ENCODE results near the gene IRX6.
A peak's percentile ranks its signal among the peaks of the same experiment; 100 is the strongest.

The IRX6 gene

DNA sequence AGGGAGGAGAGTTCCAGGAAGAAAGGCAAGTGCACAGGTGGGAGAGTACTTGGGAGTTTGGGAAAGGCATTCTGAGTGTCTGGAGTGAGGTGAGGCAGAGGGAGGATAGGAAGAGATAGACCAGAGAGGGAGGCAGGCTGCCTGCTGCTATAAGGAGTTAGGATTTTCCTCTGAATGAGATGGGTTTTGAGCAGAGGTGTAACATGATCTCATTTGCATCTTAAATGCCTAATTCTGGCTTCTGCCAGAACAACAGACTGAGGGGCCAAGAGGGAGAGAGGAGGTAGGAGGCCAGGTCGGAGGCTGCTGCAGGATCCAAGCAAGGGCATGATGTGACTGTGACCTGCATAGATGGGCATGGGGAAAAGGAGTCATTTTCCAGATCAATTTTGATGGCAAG is 31.5 kb upstream of the IRX6 start:
- in situ Hi-C loops (cut with HindIII; ENCODE audit: low pct_unique_long_range_greater_than_20kb, low sequenced_read_pairs) = no loop called here
- no peak for DNase-seq (ENCODE audit: low read depth in 1 of 2, low spot score in 1 of 2)

DNA sequence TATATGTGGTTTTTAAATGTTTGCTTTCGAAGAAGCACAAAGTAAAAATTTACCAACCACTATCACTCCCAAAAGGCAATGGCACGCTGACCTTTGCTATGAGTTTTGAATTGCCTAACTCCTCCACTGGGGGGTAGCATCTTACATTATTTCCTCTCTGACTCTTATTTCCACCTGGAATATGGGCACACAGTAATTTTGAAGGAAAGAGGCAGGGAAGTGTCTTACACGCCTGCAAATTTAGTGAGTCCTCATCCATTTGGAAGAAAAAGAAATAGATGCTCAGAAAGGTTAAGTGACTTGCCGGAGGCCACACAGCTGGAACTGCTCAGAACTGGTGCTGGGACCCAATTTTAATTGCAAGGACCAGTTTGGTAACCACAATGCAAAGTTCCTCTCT is 29.9 kb upstream of the IRX6 start:
- in situ Hi-C loops (cut with HindIII; ENCODE audit: low pct_unique_long_range_greater_than_20kb, low sequenced_read_pairs) = no loop called here
- no peak for TF ChIP-seq JUND (IDR thresholded peaks at IDR 0.05; ENCODE audit: low read depth)
- peak in 1 of 2 experiments; percentile 7 for DNase-seq (ENCODE audit: low read depth in 1 of 2, low spot score in 1 of 2)

More for the DNA sequence above, 31.5 kb upstream of the IRX6 start:
- no peak for TF ChIP-seq JUND (IDR thresholded peaks at IDR 0.05; ENCODE audit: low read depth)

DNA sequence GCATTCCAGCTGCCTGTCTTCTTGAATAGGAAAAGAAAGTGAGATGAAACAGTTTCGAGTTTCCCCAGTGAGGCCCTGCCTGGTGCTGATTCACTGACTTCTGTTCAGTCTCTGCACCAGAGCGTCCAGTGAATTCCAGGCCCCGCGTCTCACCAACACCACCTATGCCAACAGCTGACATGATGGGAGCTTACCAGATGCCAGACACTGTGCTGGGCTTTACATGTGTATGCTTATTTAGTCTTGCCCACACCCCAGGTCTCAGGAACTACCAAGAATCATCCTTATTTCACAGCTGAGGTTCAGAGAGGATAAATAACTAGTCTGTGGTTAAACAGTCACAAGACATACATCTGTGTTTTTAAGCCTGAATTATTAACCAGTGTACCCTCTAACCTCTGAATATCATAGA is 29.1 kb upstream of the IRX6 start:
- no peak for DNase-seq (ENCODE audit: low read depth in 1 of 2, low spot score in 1 of 2)

DNA sequence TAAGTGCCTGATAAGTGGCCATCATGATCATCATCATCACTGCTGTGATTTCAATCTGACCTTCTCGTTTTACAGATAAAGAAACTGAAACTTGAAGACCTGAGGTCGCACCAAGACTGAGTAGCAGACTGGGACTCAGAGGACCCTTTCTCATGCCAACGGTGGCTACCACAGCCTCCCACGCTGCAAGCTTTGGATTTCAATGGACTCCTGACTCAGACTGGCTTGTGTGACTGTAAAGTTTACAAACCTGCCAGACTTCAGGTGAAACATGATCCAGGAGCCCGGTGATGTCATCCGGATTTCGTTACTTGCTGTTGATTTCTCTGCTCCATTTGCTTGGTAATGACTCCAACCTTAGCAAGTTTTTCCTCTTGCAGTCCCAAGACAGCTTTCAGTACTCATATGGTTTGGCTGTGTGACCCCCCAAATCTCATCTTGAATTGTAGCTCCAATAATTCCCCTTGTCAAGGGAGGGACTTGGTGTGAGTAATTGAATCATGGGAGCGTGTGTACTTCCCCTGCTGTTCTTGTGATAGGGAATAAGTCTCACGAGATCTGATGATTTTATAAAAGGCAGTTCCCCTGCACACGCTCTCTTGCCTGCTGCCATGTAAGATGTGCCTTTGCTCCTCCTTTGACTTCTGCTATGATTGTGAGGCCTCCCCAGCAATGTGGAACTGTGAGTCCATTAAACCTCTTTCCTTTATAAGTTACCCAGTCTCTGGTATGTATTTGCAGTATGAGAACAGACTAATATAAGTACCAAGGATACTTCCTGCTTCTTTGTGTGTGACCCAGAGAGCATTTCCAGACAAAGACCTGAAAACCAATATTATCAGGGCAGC is 26.7 kb upstream of the IRX6 start:
- in situ Hi-C loops (cut with HindIII; ENCODE audit: low pct_unique_long_range_greater_than_20kb, low sequenced_read_pairs) = no loop called here
- no peak for TF ChIP-seq JUND (IDR thresholded peaks at IDR 0.05; ENCODE audit: low read depth)
- DNase-seq (ENCODE audit: low read depth in 1 of 2, low spot score in 1 of 2) = peak in 1 of 2 experiments; percentile 53

More for the DNA sequence above, 29.1 kb upstream of the IRX6 start:
- in situ Hi-C loops (cut with HindIII; ENCODE audit: low pct_unique_long_range_greater_than_20kb, low sequenced_read_pairs) = no loop called here
- no peak for TF ChIP-seq JUND (IDR thresholded peaks at IDR 0.05; ENCODE audit: low read depth)

DNA sequence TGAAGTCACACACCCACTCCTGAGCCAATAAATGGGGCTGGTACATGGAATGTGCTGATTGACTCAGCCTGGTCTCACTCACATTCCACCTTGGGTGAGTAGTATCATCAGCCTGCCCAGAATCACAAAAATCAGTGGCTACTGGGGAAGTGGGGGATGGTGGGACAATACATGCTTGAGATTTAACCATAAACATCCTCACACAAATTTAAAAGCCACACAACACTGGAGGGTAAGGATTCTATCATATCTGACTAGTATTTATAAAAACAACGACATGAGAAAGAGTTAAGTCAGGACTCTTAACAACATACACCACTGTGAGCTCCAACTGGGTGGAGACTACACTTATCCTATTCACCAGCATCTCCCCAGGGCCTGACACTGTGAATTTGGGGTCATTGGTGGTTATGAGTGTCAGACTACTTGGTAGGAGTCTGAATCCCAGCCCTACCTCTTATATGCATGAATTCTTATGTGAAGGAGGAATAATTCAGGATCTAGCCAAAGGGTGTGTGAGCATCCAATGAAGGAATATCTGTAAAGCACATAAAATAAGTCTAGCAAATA is 26.0 kb upstream of the IRX6 start:
- in situ Hi-C loops (cut with HindIII; ENCODE audit: low pct_unique_long_range_greater_than_20kb, low sequenced_read_pairs) = no loop called here
- no peak for TF ChIP-seq JUND (IDR thresholded peaks at IDR 0.05; ENCODE audit: low read depth)
- no peak for DNase-seq (ENCODE audit: low read depth in 1 of 2, low spot score in 1 of 2)

DNA sequence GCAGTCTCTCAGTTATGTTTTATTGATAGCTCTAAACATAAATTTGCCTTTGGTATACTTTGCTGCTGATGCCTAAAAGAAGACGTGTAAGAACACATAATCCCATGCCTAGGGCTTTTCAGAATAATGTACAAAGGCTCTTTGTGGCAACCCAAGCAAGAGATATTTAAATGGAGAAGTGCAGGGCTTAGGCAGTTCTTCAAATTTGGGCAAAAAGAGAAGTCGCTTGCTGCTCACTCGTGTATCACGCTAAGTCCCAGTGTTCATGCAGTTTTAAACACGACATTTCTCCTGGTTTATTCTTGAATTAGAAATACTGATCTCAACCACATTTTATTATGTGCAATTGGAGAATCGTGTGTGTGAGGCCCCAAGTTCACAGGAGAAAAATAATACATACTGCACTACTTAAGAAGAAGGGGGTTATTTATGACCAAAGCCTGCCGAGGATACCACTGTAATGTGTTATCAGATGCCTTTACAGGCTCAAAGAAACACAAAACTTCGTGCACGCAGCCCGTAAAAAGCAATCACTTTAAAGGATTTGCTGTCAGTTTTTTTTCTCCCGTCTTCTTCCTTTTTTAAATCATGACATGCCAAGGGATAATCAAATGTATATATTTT is 22.5 kb upstream of the IRX6 start:
- in situ Hi-C loops (cut with HindIII; ENCODE audit: low pct_unique_long_range_greater_than_20kb, low sequenced_read_pairs) = no loop called here
- no peak for TF ChIP-seq JUND (IDR thresholded peaks at IDR 0.05; ENCODE audit: low read depth)
- no peak for DNase-seq (ENCODE audit: low read depth in 1 of 2, low spot score in 1 of 2)

DNA sequence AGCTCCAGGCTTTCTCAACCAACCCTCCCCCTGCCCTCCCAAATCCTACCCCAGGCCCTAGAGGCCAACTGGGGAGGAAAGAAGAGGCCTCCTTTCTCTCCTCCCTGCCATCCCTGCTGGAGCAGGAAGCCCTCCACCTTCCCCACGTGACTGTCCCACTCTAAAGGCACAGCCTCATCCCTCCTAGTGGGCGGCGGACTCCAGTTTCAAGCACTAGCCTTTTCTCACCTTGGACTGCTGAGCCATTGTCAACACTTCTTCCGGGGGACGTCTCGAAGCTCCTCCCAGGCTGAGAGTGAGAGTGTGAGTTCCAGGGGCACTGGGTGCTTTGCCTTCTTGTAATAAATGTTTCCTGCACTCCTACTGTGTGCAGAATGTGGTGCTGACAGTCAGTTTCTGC is 21.4 kb upstream of the IRX6 start:
- TF ChIP-seq JUND (IDR thresholded peaks at IDR 0.05; ENCODE audit: low read depth) = no peak
- in situ Hi-C loops (cut with HindIII; ENCODE audit: low pct_unique_long_range_greater_than_20kb, low sequenced_read_pairs) = no loop called here
- no peak for DNase-seq (ENCODE audit: low read depth in 1 of 2, low spot score in 1 of 2)

DNA sequence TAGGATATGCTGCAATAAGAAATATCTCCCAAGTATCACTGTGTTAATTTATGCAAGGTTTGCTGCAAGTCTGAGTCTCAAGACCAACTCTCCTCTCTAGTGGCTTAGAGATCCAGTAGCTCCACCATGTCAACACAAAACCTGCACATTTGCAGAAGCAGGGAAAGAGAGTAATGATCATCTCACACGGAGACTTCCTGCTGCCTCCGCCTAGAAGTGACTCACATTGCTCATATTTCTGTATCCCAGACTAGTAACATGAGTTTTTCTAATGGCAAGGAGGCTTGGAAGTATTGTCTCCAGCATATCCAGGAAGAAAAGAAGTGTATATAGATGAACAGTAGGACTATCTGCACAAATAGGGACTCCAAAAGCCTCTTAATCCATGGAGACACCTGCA is 15.0 kb upstream of the IRX6 start:
- TF ChIP-seq JUND (IDR thresholded peaks at IDR 0.05; ENCODE audit: low read depth) = no peak
- no peak for DNase-seq (ENCODE audit: low read depth in 1 of 2, low spot score in 1 of 2)
- in situ Hi-C loops (cut with HindIII; ENCODE audit: low pct_unique_long_range_greater_than_20kb, low sequenced_read_pairs) = no loop called here

DNA sequence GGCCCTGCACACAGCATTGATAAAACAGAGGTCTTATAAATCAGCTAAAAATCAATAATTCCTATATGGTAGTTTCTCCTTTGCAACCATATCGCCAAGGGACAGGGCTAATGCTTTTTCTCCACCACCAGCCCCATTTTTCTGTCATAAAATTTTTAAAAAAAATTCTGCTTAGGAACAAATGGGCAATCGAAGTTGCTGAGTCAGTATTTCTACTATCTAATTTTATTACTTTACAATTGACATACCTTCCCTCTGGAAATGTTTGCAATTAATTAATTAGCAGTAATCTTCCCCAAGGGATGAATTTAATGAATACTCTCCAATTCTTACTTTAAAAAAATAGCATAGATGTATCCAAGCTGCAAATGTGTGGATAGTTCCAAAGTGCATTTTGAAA is 1.7 kb upstream of the IRX6 start:
- TF ChIP-seq JUND (IDR thresholded peaks at IDR 0.05; ENCODE audit: low read depth) = no peak
- no peak for DNase-seq (ENCODE audit: low read depth in 1 of 2, low spot score in 1 of 2)
- in situ Hi-C loops (cut with HindIII; ENCODE audit: low pct_unique_long_range_greater_than_20kb, low sequenced_read_pairs) = no loop called here

DNA sequence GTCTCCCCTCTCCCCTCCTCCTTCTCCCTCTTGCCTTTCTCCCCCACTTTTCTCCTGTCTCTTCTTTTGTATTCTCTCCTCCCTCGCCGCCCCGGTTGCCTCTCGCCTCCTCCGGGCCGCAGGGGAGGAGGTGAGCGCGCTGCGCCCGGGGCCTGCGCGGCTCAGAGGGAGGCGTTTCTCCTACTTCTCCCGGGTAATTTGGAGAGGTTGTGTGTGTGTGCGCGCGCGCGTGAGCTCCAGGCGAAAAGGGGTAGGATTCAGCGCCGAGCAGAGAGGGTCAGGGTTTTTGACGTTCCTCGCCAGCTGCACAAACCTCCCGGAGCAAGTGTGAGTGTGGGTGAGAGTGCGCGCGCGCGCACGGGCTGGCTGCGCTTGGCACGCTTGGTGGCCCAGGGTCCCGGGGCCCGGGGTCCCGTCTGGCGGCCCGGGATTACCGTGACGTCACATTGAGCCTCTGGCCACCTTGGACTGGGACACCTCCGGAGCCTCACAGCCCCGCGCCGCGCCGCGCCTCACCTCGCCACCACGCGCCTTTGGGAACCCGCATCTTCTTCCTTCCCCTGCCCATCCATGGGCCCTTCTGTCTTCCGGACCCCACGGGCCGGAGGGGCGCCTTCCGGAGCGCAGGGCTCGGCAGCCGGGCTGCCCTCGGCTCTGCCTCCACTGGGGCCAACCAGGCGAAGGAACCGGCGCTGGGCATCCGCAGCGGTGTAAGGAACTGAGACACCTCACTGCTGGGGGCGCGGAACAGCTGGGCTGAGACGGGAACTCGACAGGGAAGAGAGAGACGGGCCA is 479 bp downstream of the IRX6 start:
- no peak for TF ChIP-seq JUND (IDR thresholded peaks at IDR 0.05; ENCODE audit: low read depth)
- DNase-seq (ENCODE audit: low read depth in 1 of 2, low spot score in 1 of 2) = peak; percentile 32
- in situ Hi-C loops (cut with HindIII; ENCODE audit: low pct_unique_long_range_greater_than_20kb, low sequenced_read_pairs) = no loop called here

DNA sequence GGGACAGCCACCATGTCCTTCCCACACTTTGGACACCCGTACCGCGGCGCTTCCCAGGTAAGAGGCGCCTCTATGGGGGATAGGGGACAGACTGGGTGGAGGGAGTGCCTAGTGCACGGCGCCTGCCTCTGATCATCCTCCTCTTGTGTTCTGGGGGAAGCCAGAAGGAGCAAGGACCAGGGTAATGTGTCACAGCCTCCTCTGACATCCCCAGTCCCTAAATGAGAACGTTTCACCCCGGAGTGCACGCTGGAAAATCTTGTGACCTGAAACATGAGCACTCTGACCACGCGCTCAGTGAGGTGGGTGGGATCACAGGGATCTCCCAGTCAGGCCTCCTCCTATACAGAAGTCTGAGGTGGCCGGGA is 1.1 kb downstream of the IRX6 start:
- TF ChIP-seq JUND (IDR thresholded peaks at IDR 0.05; ENCODE audit: low read depth) = no peak
- no peak for DNase-seq (ENCODE audit: low read depth in 1 of 2, low spot score in 1 of 2)
- in situ Hi-C loops (cut with HindIII; ENCODE audit: low pct_unique_long_range_greater_than_20kb, low sequenced_read_pairs) = no loop called here

DNA sequence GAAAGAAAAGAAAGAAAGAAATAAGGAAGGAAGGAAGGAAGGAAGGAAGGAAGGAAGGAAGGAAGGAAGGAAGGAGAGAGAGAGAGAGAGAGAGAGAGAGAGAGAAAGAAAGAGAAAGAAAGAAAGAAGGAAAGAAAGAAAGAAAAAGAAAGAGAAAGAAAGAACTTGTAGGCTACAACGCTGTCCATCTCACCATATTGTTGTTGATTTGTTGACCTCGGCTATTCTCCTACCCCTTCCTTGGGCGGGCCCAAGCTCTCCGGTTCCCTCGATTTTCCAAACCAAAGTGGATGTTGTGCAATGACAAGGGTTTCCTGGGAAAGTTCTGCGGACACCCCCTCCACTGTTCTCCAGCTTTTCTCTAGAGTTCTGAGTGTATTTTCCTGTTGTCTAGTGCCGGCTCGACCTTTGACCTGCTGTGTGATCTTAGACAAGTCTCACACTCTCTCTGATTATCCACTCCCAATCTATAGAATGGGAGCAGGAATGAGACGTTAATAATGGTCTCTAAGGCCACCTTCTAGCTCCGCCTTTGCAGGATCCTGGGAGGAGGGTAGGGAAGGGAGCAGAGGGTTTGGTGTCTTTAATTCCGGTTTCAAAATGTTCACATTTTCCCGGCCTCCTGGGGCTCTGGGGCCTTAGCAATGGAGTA is 1.6 kb downstream of the IRX6 start:
- in situ Hi-C loops (cut with HindIII; ENCODE audit: low pct_unique_long_range_greater_than_20kb, low sequenced_read_pairs) = no loop called here
- no peak for DNase-seq (ENCODE audit: low read depth in 1 of 2, low spot score in 1 of 2)
- TF ChIP-seq JUND (IDR thresholded peaks at IDR 0.05; ENCODE audit: low read depth) = no peak

Data from T47D (cell line).